ENCODE data around the gene TEX264.

DNA sequence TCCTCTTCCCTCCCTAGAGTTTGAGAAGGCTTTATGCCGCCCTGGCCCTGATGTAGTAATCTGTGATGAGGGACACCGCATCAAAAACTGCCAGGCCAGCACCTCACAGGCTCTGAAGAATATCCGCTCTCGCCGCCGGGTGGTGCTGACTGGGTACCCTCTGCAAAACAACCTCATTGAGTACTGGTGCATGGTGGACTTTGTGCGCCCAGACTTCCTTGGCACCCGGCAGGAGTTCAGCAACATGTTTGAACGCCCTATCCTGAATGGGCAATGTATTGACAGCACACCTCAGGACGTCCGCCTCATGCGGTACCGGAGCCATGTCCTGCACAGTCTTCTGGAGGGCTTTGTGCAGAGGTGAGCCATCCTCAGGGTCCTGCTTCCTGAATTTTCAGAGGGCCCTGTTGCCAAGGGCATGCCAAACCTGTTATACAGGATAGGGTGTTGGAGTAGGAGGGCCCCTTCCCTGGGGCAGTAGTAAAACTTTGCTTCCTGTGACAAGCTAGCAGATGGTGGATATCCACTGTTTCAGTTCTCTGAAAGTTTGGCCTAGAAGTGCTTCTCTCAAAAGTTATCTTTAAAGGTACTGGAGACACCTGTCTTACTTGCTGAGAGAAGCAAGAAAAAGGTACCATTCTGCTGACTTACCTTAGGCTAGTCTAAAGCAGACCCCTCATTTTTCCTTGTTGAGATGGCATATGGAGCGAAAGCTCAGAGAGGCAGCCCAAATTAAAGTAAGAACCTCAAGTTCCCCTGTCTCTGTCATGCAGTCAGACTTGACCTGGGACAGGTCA is 33.7 kb upstream of the TEX264 start:
- TF ChIP-seq EZH2 (IDR thresholded peaks at IDR 0.05; ENCODE audit: borderline replicate concordance), result no peak
- TF ChIP-seq, protein P1, sequence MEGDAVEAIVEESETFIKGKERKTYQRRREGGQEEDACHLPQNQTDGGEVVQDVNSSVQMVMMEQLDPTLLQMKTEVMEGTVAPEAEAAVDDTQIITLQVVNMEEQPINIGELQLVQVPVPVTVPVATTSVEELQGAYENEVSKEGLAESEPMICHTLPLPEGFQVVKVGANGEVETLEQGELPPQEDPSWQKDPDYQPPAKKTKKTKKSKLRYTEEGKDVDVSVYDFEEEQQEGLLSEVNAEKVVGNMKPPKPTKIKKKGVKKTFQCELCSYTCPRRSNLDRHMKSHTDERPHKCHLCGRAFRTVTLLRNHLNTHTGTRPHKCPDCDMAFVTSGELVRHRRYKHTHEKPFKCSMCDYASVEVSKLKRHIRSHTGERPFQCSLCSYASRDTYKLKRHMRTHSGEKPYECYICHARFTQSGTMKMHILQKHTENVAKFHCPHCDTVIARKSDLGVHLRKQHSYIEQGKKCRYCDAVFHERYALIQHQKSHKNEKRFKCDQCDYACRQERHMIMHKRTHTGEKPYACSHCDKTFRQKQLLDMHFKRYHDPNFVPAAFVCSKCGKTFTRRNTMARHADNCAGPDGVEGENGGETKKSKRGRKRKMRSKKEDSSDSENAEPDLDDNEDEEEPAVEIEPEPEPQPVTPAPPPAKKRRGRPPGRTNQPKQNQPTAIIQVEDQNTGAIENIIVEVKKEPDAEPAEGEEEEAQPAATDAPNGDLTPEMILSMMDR (IDR thresholded peaks at IDR 0.05; ENCODE audit: poor library complexity), result no peak
